ENCODE data around the gene PSTPIP1.

GRCh38 chr15:77068633-77069032, 73.7 kb downstream of the PSTPIP1 start:
- TF ChIP-seq, protein P1, sequence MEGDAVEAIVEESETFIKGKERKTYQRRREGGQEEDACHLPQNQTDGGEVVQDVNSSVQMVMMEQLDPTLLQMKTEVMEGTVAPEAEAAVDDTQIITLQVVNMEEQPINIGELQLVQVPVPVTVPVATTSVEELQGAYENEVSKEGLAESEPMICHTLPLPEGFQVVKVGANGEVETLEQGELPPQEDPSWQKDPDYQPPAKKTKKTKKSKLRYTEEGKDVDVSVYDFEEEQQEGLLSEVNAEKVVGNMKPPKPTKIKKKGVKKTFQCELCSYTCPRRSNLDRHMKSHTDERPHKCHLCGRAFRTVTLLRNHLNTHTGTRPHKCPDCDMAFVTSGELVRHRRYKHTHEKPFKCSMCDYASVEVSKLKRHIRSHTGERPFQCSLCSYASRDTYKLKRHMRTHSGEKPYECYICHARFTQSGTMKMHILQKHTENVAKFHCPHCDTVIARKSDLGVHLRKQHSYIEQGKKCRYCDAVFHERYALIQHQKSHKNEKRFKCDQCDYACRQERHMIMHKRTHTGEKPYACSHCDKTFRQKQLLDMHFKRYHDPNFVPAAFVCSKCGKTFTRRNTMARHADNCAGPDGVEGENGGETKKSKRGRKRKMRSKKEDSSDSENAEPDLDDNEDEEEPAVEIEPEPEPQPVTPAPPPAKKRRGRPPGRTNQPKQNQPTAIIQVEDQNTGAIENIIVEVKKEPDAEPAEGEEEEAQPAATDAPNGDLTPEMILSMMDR (IDR thresholded peaks at IDR 0.05): no peak
- TF ChIP-seq POLR2A (IDR thresholded peaks at IDR 0.05): no peak

All from right lobe of liver (tissue), 4 donors.